A549 treated with RU486 at 1 μM for 4 hours (cell line): ENCODE measurements around the gene TBC1D3E. TPM values are rescaled to one million over a fixed set of nuclear protein-coding genes. Genes with fewer than 3 reads are reported as not detected.

Experiments used
- total RNA-seq: library from RNA; stranded (reverse); fragments of 200-300 nt; extraction: Qiagen RNA extraction; gene quantifications from 5 replicates; pipeline ENCODE4 v1.2.3, GENCODE V29; 2022; ENCODE audit warnings: low read depth

Gene TBC1D3E
- total RNA-seq, result not detected in 5 replicates

GRCh38 chr17:38127651-38128050, at the start of gene TBC1D3E:
TSS of gene TBC1D3E (plus strand) at chr17:38127951. CDS start at chr17:38129496, 1,545 bp downstream.

Other genes with a start within 250 kb of the TBC1D3E start
- not detected in 5 replicates for gene TBC1D3K, start 203.5 kb upstream of the TBC1D3E start, total RNA-seq
- gene TBC1D3L, start 138.9 kb upstream of the TBC1D3E start, total RNA-seq, result 7.4 to 12.7 TPM (median 11.4 TPM) in 5 replicates
- 0.11 to 0.13 TPM in 2 of 5 replicates, not detected in the others for gene TBC1D3D, start 124.0 kb upstream of the TBC1D3E start, total RNA-seq
- not detected in 5 replicates for gene TBC1D3C, start 59.3 kb upstream of the TBC1D3E start, total RNA-seq
- not detected in 5 replicates for gene TBC1D3, start 64.6 kb downstream of the TBC1D3E start, total RNA-seq
- gene MRPL45, start 169.2 kb downstream of the TBC1D3E start, total RNA-seq, result 59.4 to 67.8 TPM (median 61.4 TPM) in 5 replicates
- 0.02 to 0.05 TPM (median 0.03 TPM) in 5 replicates for gene GPR179, start 216.0 kb downstream of the TBC1D3E start, total RNA-seq
- 10.5 to 18.2 TPM (median 15.5 TPM) in 5 replicates for gene SOCS7, start 223.9 kb downstream of the TBC1D3E start, total RNA-seq